NB4 (cell line): ENCODE data around the gene PCCA.

Experiments
- POLR2A ChIP-seq: IDR thresholded peaks from 2 replicates; pipeline ENCODE4 v1.6.1; 2011; ENCODE audit warnings: mild to moderate bottlenecking; ENCODE audit not compliant: insufficient read length; ENCODE audit errors: extremely low read depth
- TF ChIP-seq, protein P1 (sequence below): IDR thresholded peaks from one replicate; pipeline ENCODE4 v1.5.1; 2012; ENCODE audit warnings: low read depth, low read length

DNA sequence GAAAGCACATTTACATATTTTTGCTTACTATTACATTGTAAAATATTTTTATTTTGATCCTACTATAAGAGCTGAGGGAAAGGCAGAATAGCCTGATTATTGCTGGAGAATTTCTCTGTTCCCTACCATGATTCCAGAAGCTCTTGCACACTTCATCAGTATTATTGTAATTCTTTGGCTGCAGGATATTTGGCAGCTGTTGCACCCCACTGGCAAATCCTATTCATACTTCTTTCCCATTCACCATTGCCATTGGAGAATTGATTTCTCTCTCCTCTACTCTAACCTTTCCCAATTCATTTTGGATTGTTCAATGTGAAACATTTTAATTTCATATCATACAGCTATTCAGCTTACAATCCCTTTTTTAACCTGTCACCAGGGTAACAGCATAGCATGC is 261.7 kb downstream of the PCCA start:
- TF ChIP-seq, protein P1, sequence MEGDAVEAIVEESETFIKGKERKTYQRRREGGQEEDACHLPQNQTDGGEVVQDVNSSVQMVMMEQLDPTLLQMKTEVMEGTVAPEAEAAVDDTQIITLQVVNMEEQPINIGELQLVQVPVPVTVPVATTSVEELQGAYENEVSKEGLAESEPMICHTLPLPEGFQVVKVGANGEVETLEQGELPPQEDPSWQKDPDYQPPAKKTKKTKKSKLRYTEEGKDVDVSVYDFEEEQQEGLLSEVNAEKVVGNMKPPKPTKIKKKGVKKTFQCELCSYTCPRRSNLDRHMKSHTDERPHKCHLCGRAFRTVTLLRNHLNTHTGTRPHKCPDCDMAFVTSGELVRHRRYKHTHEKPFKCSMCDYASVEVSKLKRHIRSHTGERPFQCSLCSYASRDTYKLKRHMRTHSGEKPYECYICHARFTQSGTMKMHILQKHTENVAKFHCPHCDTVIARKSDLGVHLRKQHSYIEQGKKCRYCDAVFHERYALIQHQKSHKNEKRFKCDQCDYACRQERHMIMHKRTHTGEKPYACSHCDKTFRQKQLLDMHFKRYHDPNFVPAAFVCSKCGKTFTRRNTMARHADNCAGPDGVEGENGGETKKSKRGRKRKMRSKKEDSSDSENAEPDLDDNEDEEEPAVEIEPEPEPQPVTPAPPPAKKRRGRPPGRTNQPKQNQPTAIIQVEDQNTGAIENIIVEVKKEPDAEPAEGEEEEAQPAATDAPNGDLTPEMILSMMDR, result no peak
- TF ChIP-seq POLR2A, result no peak
